ENCODE results near the gene BORCS6. TPM values are rescaled to one million over a fixed set of nuclear protein-coding genes. Genes with fewer than 3 reads are reported as not detected.
"Not testable (repeated sequence)": the region's sequence is repeated elsewhere in the genome, so short reads cannot be mapped to it uniquely, and the experiment has no call there.

The BORCS6 gene
- total and polyA plus RNA-seq, 2 experiments from 2014 or later, result 1.8 to 7.1 TPM

GRCh38 chr17:8173056-8173870 lies 16.7 kb downstream of the BORCS6 start:
- Histone ChIP-seq H2AFZ (no peak overlapping the region), H4K20me1 (replicated peaks; ENCODE audit: insufficient read depth) (no peaks in the 10 kb centered on the region), H3K4me3 (peak overlapping the region; percentile 49), H3K36me3 (ENCODE audit: insufficient read depth) (no peaks in the 10 kb centered on the region), H3K27ac (ENCODE audit: low read depth) (peak overlapping the region; percentile 85), H3K4me1 (ENCODE audit: insufficient read depth) (peaks cover 19% of the 10 kb centered on the region), H3K79me2 (replicated peaks; ENCODE audit: insufficient read depth) (no peaks in the 10 kb centered on the region), H3K9me2 (ENCODE audit: insufficient read depth) (no peaks in the 10 kb centered on the region), H3F3A (replicated peaks; ENCODE audit: low read depth) (peaks cover 8% of the 10 kb centered on the region), H3K27me3 (ENCODE audit: insufficient read depth) (no peaks in the 10 kb centered on the region), H3K4me2 (peak overlapping the region; percentile 71; the same call in 1 of the 2 replicates)
- peak; percentile 36 for TF ChIP-seq STAT1 (IDR thresholded peaks at IDR 0.05; ENCODE audit: unreplicated experiment)
- no peak for TF ChIP-seq EZH2phosphoT487 (IDR thresholded peaks at IDR 0.05; ENCODE audit: unreplicated experiment)
- TF ChIP-seq POLR2AphosphoS5 (IDR thresholded peaks at IDR 0.05; ENCODE audit: low read depth), result peak; percentile 100
- TF ChIP-seq ETS1 (IDR thresholded peaks at IDR 0.05), result peak; percentile 95
- peak; percentile 24 for TF ChIP-seq JUNB (IDR thresholded peaks at IDR 0.05; ENCODE audit: unreplicated experiment)
- TF ChIP-seq CREB1 (CRISPR knock-in tag; IDR thresholded peaks at IDR 0.05; ENCODE audit: low read depth), result peak; percentile 81
- 0 out of 2 replicates have a peak, but pooled peaks have one; percentile 37 for TF ChIP-seq ZNF462 (CRISPR knock-in tag; IDR thresholded peaks at IDR 0.05)
- peak; percentile 47; the same call in 1 of the 2 replicates for TF ChIP-seq ZNF114 (CRISPR knock-in tag; IDR thresholded peaks at IDR 0.05)
- no peak for TF ChIP-seq EZH2 (IDR thresholded peaks at IDR 0.05; ENCODE audit: low read depth, unreplicated experiment)
- no peak; a peak in 1 of 4 replicates for TF ChIP-seq CTCF (conservative IDR thresholded peaks at IDR 0.05; ENCODE audit: low read depth in 2 of 2)
- peak; percentile 46; the same call in 1 of the 2 replicates for TF ChIP-seq ZNF331 (CRISPR knock-in tag; IDR thresholded peaks at IDR 0.05; ENCODE audit: low read depth)
- peak; percentile 26; the same call in 1 of the 2 replicates for TF ChIP-seq NANOG (IDR thresholded peaks at IDR 0.05; ENCODE audit: borderline replicate concordance)
- Mint-ChIP-seq H3K4me3 (peak overlapping the region; percentile 83), H3K27me3 (ENCODE audit: insufficient read depth, low read depth, poor library complexity) (peaks cover 27% of the 10 kb centered on the region), H3K4me1 (peaks cover 28% of the 10 kb centered on the region), H3K27ac (peak overlapping the region; percentile 100), H3K9me3 (no peaks in the 10 kb centered on the region), H3K36me3 (ENCODE audit: low read depth) (no peaks in the 10 kb centered on the region; the same call in 2 of the 3 replicates)
- ATAC-seq, result peak; percentile 70
- DNase-seq (ENCODE audit: low spot score), result peak; percentile 97

GRCh38 chr17:8170186-8170585 lies 19.8 kb downstream of the BORCS6 start:
- not testable (repeated sequence) for H3K4me1 ChIP-seq (ENCODE audit: insufficient read depth)

More at GRCh38 chr17:8170186-8170585, 19.8 kb downstream of the BORCS6 start:
- H3K36me3 ChIP-seq (ENCODE audit: insufficient read depth); H3K4me3 ChIP-seq; H3K27ac Mint-ChIP-seq; H3K27me3 ChIP-seq (ENCODE audit: insufficient read depth); H2AFZ ChIP-seq; ATAC-seq; H3K9me3 Mint-ChIP-seq; H3K27ac ChIP-seq (ENCODE audit: low read depth); H3K79me2 ChIP-seq (replicated peaks; ENCODE audit: insufficient read depth); H4K20me1 ChIP-seq (replicated peaks; ENCODE audit: insufficient read depth); H3K4me2 ChIP-seq; H3K36me3 Mint-ChIP-seq (ENCODE audit: low read depth); DNase-seq (ENCODE audit: low spot score); H3K4me3 Mint-ChIP-seq; H3K9me2 ChIP-seq (ENCODE audit: insufficient read depth): not testable (repeated sequence)
- peaks cover 10% of the 10 kb centered on the region for H3K4me1 Mint-ChIP-seq
- peaks cover 15% of the 10 kb centered on the region for H3K27me3 Mint-ChIP-seq (ENCODE audit: insufficient read depth, low read depth, poor library complexity)
- peaks cover 11% of the 10 kb centered on the region for H3F3A ChIP-seq (replicated peaks; ENCODE audit: low read depth)

Measured in GM23338 (cell line).